Left hindlimb (tissue), 1 donor: ENCODE results near the gene MAML3.

ENCODE experiments used
- DNase-seq: peaks from one replicate; pipeline ENCODE4 v3.0.0-alpha.2; 2018

Gene MAML3

GRCh38 chr4:140037353-140038030 lies 116.5 kb downstream of the MAML3 start:
- no peak for DNase-seq

GRCh38 chr4:140031706-140032105 lies 122.3 kb downstream of the MAML3 start:
- DNase-seq, result no peak

- no peak for DNase-seq
Observed at GRCh38 chr4:140031061-140031460, 122.9 kb downstream of the MAML3 start.

GRCh38 chr4:140028676-140029517 lies 125.1 kb downstream of the MAML3 start:
- DNase-seq, result no peak

GRCh38 chr4:140028101-140028500 lies 125.9 kb downstream of the MAML3 start:
- DNase-seq, result no peak

- DNase-seq, result no peak
Observed at GRCh38 chr4:140027101-140027500, 126.9 kb downstream of the MAML3 start.

GRCh38 chr4:140025470-140025869 lies 128.5 kb downstream of the MAML3 start:
- DNase-seq, result no peak

GRCh38 chr4:140020457-140021361 lies 133.3 kb downstream of the MAML3 start:
- DNase-seq, result no peak

GRCh38 chr4:140019619-140020347 lies 134.2 kb downstream of the MAML3 start:
- DNase-seq, result no peak

GRCh38 chr4:140018931-140019618 lies 134.9 kb downstream of the MAML3 start:
- no peak for DNase-seq

- DNase-seq, result no peak
Observed at GRCh38 chr4:140014284-140014683, 139.7 kb downstream of the MAML3 start.

- peak; percentile 35 for DNase-seq
Observed at GRCh38 chr4:140012688-140013486, 141.1 kb downstream of the MAML3 start.

- no peak for DNase-seq
Observed at GRCh38 chr4:140005699-140006098, 148.3 kb downstream of the MAML3 start.

- DNase-seq, result no peak
Observed at GRCh38 chr4:140004922-140005627, 148.9 kb downstream of the MAML3 start.

- DNase-seq, result peak; percentile 58
Observed at GRCh38 chr4:140004549-140004895, 149.5 kb downstream of the MAML3 start.

- no peak for DNase-seq
Observed at GRCh38 chr4:140003876-140004548, 150.0 kb downstream of the MAML3 start.

- no peak for DNase-seq
Observed at GRCh38 chr4:140000232-140000631, 153.8 kb downstream of the MAML3 start.

GRCh38 chr4:139988863-139989765 lies 164.9 kb downstream of the MAML3 start:
- no peak for DNase-seq

GRCh38 chr4:139987502-139987850 lies 166.5 kb downstream of the MAML3 start:
- no peak for DNase-seq
